GM12891 (cell line): ENCODE results near the gene HOMER2.

Experiments
- PAX5 ChIP-seq: IDR thresholded peaks from 2 replicates; pipeline ENCODE4 v1.6.1; 2011; ENCODE audit warnings: low read length, moderate library complexity, mild to moderate bottlenecking; ENCODE audit not compliant: insufficient read depth, severe bottlenecking
- POLR2A ChIP-seq: IDR thresholded peaks from 2 replicates; pipeline ENCODE4 v1.6.1; 2011; ENCODE audit warnings: low read depth, low read length, control low read depth
- SPI1 ChIP-seq: IDR thresholded peaks from 2 replicates; pipeline ENCODE4 v1.6.1; 2011; ENCODE audit warnings: low read depth, low read length, control low read depth

DNA sequence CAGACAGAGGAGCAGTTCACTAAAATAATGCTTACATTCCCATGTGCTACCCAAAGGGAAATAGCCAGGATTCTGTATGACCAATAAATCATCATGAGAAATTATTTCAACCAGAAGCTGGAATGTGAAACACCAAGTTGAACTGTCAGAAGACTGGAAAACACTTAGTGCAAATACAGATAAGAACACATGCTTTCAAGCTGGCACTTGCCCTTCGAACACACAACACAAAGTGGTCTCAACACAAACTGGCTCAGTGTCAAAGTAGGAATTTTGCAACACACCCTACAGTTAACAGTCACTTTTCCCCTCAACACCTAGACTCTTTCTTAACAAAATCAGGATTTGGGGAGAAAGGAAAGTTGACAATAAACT lies 148.0 kb downstream of the HOMER2 start:
- no peak for TF ChIP-seq POLR2A
- no peak for TF ChIP-seq SPI1
- TF ChIP-seq PAX5: no peak
